GM20431 (cell line): Measurements from ENCODE around the gene CEMIP2.

Source experiments
- in situ Hi-C: fragments of 300-500 bp; cut with MseI, MboI; formaldehyde crosslinking; loops from one replicate; pipeline ENCODE4 v1.15.0; 2020; ENCODE audit warnings: low sequenced_read_pairs; ENCODE audit not compliant: unreplicated experiment

Gene CEMIP2

GRCh38 chr9:71780953-71781352 is 12.6 kb upstream of the CEMIP2 start:
- in situ Hi-C loops, result no loop called here

- in situ Hi-C loops, result no loop called here
Observed at GRCh38 chr9:71778085-71778484, 9.8 kb upstream of the CEMIP2 start.

GRCh38 chr9:71774920-71775319 is 6.6 kb upstream of the CEMIP2 start:
- in situ Hi-C loops, result no loop called here

GRCh38 chr9:71772726-71773125 is 4.4 kb upstream of the CEMIP2 start:
- in situ Hi-C loops, result no loop called here

GRCh38 chr9:71770170-71770569 is 1.9 kb upstream of the CEMIP2 start:
- in situ Hi-C loops, result no loop called here

GRCh38 chr9:71769175-71770161 is 1.2 kb upstream of the CEMIP2 start:
- in situ Hi-C loops, result no loop called here

GRCh38 chr9:71767776-71768321 is 464 bp downstream of the CEMIP2 start:
- in situ Hi-C loops, result no loop called here

- in situ Hi-C loops, result no loop called here
Observed at GRCh38 chr9:71767163-71767775, 1.0 kb downstream of the CEMIP2 start.

- in situ Hi-C loops, result no loop called here
Observed at GRCh38 chr9:71766663-71767062, 1.6 kb downstream of the CEMIP2 start.

- in situ Hi-C loops, result no loop called here
Observed at GRCh38 chr9:71765693-71766092, 2.6 kb downstream of the CEMIP2 start.

- in situ Hi-C loops, result no loop called here
Observed at GRCh38 chr9:71764891-71765290, 3.4 kb downstream of the CEMIP2 start.

GRCh38 chr9:71764463-71764862 is 3.9 kb downstream of the CEMIP2 start:
- in situ Hi-C loops, result no loop called here

- in situ Hi-C loops, result no loop called here
Observed at GRCh38 chr9:71763832-71764231, 4.5 kb downstream of the CEMIP2 start.

- in situ Hi-C loops, result no loop called here
Observed at GRCh38 chr9:71762900-71763653, 5.2 kb downstream of the CEMIP2 start.

- in situ Hi-C loops, result no loop called here
Observed at GRCh38 chr9:71761938-71762353, 6.4 kb downstream of the CEMIP2 start.

GRCh38 chr9:71760901-71761300 is 7.4 kb downstream of the CEMIP2 start:
- in situ Hi-C loops, result no loop called here

- in situ Hi-C loops, result no loop called here
Observed at GRCh38 chr9:71758785-71759184, 9.5 kb downstream of the CEMIP2 start.

GRCh38 chr9:71758277-71758676 is 10.0 kb downstream of the CEMIP2 start:
- in situ Hi-C loops, result no loop called here

GRCh38 chr9:71756753-71757152 is 11.6 kb downstream of the CEMIP2 start:
- in situ Hi-C loops, result no loop called here

GRCh38 chr9:71755869-71756268 is 12.4 kb downstream of the CEMIP2 start:
- in situ Hi-C loops, result no loop called here
